ENCODE data around the gene KIF16B.
"Not testable (repeated sequence)": the region's sequence is repeated elsewhere in the genome, so short reads cannot be mapped to it uniquely, and the experiment has no call there.

KIF16B gene

DNA sequence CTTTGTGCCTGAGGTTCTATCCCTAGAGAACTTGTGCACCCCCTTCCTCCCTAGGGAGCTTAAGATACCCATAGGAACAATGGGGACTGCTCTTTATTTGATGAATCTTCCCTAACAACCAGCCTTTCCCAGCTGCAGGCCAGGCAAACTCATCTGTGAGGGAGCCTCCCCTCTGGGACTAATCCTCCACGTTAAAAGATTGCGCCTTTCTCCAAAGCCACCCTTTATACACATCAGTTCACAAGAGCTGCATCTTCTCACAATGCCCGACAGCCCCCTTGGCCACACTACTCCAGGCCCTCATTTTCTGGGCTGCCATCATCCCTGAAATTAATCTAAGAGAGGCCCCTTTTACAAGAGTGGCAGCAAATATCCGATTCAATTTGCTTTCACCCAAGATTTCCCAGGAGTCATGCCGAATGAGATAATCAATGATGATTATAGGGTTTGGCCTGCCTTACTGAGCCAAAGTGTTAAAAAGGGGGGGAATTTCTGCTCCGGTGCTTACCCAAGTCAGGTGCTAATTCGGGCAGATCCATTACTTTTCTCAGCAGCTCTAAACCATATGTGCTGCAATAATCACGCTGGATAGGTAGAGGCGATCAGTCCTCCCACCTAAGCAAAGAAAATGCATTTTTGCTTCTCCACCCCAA is 336.5 kb downstream of the KIF16B start:
- no peak for DNase-seq

DNA sequence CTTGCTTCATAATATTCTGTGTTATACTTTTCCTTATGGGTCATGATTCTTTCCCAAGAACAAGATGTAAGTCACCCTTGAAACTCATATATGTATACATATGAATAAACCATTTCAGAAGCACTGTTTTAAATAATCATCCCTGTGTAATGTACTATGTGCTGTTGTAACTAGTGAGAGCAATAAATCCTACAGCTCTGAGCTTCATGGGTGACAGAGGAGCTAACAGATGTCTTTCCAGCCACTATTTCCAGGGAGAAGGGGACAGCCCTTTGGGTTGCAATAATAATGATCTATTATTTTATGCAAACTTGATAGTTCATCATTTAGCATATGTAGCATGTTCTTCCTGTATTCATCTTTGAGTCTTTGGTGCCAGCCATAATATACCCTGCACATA is 342.8 kb downstream of the KIF16B start:
- no peak for DNase-seq

DNA sequence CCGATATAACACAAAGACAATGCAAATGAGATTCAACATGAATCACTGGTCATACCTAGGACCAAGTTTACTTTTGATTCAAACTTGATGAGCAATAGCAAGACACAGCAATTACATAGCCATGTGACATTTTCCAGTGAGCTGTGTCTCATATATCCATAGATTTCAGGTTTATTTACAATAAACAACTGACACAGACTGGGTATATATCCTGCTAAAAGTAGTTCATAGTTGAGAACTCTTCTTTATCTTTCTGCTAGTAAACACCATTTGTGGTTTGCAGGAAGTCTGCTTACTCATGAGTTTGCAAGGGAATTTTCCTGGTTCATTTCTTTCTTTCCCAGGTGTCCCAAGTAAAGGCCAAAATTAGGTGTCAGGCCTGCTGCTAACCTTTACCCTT is 343.4 kb downstream of the KIF16B start:
- DNase-seq: no peak

DNA sequence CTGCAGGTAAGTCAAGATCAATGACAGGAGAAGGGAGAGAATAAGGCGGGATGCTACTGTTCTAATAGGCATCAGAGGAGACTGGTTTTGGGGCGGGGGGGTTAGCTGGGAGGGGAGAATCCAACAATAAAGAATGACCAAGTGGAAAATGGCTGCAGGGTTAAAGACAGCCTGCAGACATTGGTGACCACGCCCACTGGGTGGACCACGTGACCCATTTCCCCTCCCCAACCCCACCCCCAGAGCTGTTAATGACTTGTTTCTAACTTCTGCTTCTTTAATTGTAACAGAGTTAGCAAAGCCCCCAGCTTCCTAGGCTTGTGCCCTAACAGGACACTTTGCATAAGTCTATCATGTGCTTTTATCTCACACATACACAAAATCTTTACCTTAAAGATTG is 344.5 kb downstream of the KIF16B start:
- DNase-seq: no peak

- DNase-seq: not testable (repeated sequence)
These were observed 346.3 kb downstream of the KIF16B start for GRCh38 chr20:16226961-16227360.

GRCh38 chr20:16224836-16225235 is 348.4 kb downstream of the KIF16B start:
- no peak for DNase-seq

DNA sequence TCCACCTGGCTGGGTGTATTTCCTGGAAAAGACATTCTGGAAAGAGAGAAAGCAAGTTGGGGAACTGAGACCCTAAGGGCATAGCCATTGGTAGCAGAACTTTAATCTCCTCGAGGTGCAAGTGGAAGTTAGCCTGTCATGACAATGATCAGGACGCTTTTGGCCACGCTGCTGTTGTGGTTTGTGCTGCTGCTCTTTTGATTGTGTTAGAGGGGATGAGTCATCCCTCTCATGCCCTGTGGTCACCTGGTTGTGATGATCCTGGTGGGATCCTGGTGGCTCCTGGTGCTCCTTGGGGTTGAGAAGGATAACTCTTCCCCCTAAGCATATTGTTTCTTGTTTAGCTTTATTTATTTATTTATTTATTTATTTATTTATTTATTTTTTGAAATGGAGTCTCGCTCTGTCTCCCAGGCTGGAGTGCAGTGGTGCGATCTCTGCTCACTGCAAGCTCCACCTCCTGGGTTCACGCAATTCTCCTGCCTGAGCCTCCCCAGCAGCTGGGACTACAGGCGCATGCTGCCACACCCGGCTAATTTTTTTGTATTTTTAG is 350.3 kb downstream of the KIF16B start:
- DNase-seq: no peak

Data from activated CD4-positive, CD25-positive, alpha-beta regulatory T cell (primary cell).